HG03571 (cell line): Measurements from ENCODE around the gene GCM1.

ENCODE experiments used
- ATAC-seq: cut with Tn5 transposase; IDR thresholded peaks from one replicate; pipeline ENCODE4 v1.9.1; 2021; ENCODE audit not compliant: unreplicated experiment

GCM1 gene

DNA sequence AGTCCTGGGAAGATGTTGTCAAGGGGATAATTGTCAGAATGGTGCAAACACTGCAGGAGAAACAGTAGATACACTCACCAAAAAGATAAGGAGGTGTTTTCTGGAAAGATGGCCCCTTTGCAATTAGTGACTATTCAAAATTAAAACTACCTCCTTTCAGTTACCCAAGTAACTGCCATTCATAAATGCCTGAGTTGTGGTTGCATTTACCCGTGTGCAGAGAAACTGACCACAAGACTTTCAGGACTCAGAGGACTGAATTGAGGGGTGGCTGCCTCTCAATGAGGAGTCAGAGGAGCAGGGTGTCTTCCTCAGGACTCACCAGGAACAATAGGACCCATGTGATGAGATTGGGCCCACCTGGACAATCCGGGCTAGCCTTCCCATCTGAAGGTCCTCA lies 39.0 kb downstream of the GCM1 start:
- peak; percentile 79 for ATAC-seq

DNA sequence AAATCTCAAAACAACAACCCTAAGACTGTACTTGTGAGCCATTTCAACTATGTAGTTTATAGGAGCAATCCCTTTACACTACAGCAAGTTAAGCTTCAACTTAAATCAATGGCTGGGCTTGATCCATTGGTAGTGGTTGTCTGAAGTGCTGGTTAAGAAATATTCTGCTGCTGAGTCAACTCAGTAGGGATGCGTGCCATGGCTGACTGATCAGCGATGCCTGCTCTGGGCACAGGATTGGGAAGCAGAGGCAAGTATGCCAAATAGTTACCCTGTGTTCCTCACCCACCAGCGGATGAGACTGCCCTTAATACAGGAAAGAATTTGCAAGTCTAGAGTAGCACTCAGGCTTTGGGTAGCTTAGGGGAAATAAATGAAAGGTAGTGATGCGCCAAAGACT lies 41.5 kb downstream of the GCM1 start:
- ATAC-seq: no peak

DNA sequence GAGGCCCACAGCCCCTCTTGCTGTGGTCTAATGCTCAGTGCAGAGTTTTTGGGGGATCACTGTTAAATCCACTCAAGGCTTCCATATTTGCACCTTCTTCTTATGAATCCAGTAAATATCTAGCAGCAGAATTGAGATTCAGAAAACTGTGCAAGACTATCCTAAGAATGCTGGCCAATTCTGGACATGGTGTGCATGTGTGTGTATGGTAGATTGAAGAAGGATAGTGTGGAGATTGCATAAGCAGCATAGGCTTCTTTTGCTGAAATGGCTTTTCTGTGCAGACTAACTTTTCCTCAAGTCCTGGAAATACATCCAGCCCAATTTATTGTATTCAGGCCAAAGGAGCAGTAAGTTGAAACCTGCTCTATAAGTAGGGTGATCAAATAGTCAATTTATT lies 43.7 kb downstream of the GCM1 start:
- no peak for ATAC-seq

DNA sequence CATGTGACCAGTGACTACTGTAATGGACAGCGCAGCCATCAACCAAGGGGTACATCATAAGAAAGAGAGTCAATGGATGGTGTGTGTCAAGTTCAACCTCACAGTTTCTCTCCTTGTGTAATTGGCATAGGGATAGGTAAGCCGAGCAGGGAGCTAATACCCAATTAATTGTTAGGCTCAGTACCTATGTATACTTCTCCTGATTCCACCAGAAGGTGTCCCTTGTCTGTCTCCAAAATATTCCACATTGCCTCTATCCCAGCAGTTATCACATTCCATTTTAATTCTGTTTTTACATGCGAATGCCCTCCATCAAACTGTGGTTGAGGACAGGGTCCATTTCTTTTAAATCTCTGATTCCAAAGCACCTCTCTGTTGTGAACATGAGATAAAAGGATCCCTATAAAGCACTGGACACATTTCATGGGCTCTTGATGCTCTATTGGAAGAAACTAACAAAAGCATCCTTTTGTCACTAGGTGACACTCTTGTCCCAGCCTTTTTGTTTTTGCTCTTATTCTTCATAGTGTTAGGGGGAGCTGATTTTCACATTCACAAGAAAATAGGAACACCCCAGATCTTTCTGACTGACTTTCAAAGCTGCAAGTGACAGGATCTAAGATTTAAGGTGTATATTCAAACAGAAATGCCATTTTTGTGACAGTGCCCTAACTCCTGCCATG lies 44.5 kb downstream of the GCM1 start:
- no peak for ATAC-seq

DNA sequence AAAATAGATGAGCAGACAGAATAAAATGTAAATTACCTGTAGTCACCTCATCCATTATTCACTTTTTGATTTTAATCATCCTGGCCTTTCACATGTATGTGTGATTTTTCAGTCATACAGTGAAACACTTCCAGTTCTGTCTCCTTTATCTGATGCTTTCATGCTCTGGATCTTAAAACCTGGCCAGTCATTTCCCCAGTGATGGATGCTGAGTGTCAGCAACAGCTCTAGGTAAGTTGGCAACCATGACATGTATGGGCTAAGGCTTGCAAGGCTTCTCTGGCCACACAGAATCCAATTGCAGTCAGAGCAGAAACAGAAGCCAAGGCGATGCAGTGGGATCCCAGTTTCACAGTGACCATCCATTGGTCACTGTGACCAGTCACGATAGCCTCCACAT lies 47.6 kb downstream of the GCM1 start:
- no peak for ATAC-seq

DNA sequence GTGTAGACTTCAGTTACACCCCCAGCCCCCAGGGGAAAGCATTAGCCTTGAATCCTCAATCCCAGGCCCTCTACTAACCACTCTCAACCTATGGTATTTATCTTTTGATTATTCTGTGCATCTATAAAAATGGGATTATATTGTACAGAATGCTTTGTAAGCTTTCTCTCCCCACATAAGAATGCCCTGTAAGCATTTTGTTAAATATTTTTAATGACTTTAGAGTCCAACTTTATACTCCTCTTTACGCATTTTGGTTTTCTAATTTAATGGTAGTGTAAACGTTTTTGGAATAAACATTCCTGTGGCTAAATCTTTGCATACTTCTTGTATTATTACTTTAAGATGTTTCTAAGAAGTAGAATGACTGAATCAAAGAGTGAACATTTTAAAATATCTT lies 48.1 kb downstream of the GCM1 start:
- ATAC-seq: no peak

DNA sequence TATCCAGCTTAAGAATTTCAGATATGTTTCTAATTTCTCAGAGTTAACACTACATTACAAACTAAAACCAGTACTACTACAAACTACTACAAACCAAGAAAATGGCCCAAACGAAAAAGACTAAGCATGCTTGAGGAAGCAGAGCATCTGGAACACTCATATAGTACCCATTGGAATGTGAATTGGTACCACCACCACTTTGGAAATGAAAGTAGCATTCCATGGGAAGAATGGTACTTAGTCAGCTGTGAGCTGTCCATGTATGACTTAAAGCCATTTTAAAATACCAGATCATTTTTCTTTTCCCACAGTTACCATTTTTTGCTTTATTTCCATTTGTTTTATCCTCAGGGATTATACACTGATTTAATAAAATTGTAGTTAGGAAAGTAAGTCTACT lies 52.9 kb downstream of the GCM1 start:
- no peak for ATAC-seq

DNA sequence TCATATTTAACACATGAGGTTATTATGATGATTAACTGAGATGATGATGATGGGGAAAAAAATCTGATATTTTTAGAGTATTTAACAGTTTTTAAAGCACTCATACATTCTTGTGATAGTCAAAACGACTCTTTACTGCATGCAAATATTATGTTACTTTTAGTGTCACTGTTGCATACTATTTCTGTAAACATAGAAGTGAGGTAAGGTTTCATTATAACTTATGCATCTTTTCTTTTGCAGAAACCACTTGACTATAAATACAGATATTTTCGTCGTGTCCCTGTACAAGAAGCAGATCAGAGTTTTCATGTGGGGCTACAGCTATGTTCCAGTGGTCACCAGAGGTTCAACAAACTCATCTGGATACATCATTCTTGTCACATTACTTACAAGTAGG lies 53.4 kb downstream of the GCM1 start:
- ATAC-seq: no peak

DNA sequence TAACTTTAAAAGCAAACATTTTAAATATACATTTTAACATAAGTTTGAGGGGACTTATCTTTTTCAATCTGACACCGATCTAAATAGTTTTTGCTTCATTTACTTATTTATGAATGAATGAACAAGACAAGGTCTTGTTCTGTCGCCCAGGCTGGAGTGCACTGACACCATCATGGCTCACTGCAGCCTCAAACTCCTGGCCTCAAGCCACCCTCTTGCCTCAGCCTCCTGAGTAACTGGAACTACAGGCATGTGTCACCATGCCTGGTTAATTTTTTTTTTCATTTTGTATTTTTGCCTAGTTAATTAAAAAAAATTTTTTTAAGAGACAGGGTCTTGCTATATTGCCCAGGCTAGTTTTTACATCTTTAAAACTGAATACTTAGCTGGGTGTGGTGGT lies 58.1 kb downstream of the GCM1 start:
- ATAC-seq: no peak

DNA sequence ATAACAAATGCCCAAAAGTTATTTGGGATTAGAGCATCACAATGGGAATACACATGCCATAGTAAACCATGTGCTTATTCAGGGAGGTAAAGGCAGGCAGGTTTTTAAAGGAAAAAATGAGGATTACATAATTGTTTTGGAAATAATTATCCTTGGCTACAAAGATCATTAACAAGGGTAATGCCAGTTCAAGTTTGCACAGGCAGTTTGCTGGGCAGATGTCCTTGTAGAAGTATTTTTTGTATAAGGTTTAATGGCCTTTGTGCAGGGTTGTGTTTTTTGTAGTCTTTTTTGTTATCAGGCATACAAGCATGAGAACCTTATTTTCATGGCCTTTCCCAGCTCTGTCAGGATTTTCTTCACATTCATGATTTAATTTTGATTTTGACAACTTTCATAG lies 58.7 kb downstream of the GCM1 start:
- ATAC-seq: no peak

DNA sequence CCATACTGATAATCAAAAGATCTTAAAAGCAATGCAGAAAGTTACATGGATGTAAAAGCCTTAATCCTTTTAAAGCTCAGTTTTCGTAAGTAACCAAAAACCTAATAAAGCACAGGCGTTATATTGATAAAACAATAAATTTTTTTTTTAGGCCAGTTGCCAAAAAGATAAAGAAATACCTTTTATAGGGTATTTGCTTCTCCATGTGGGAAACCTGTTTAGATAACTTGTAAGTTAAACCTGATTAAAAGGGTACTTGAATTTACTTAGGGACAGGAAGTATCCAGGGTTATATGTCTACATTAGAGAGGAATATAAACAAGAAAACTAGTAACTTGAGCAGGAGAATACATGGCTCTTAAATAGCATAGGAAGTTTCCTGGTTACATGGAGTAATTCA lies 62.3 kb downstream of the GCM1 start:
- no peak for ATAC-seq

DNA sequence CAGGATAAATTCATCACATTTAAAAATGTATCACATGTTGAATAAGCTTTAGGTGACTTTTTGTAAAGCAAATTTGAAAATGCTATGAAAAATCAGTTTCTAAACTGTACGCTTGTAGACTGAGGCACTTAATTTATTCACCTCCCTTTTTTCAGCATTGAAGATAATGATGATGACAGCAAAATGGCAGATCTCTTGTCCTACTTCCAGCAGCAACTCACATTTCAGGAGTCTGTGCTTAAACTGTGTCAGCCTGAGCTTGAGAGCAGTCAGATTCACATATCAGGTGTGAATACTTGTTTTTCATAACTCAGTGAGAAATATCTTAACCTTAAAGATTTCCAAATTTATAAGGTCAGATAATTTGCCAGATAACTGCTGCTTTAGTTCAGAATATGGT lies 67.8 kb downstream of the GCM1 start:
- no peak for ATAC-seq
